K562 (cell line): ENCODE results near the gene NR3C2. TPM values are rescaled to one million over a fixed set of nuclear protein-coding genes. Genes with fewer than 3 reads are reported as not detected.

Experiments
- ATAC-seq: fragments of 200-7000 bp; cut with Tn5 transposase; 3 replicates; pipeline ENCODE4 v1.9.1; 2020; ENCODE audit warnings: moderate library complexity
- BruUV-seq: library from RNA; stranded (reverse); fragments of 400-500 nt; replicated peaks from 2 replicates; lab custom pipeline; 2021; lab: Mats Ljungman, UMichigan
- CTCF ChIA-PET: fragments of 300-600 bp; formaldehyde crosslinking; extraction: SDS; loops from one replicate; lab custom pipeline; 2021; ENCODE audit warnings: low intra/inter-chr PET ratio; lab: Yijun Ruan, JAX
- POLR2A ChIA-PET: fragments of 300-600, 350-650 bp; sonication (Branson Sonifier 250); formaldehyde crosslinking; extraction: SDS; loops from one replicate; lab custom pipeline; 2021; ENCODE audit warnings: antibody characterized with exemption, inconsistent platforms; lab: Yijun Ruan, JAX
- DNase-seq, 4 experiments: peaks; one replicate each; pipeline versions ENCODE4 v3.0.0 to v3.0.0-alpha.2; 2011 to 2018; ENCODE audit warnings: low spot score in 3 of 4, mixed read lengths in 3 of 4; ENCODE audit errors: extremely low read depth in 1 of 4
- FAIRE-seq: peaks from 2 replicates; lab custom pipeline; 2011; peaks lifted over from hg19 to GRCh38; lab: Jason Lieb, UNC
- H2AFZ ChIP-seq: 2 replicates; pipeline ENCODE4 v1.6.0; 2011; ENCODE audit warnings: low read depth, low read length, control low read depth, inconsistent platforms
- H3K27ac ChIP-seq: fragments of 200-600 bp; 3 replicates; pipeline ENCODE4 v1.8.0; 2011; ENCODE audit warnings: low read depth, mild to moderate bottlenecking, control low read depth, inconsistent platforms, low read length, moderate library complexity, mixed read lengths; ENCODE audit errors: extremely low read depth
- H3K27me3 ChIP-seq, 2 experiments: fragments of 300-600 bp in 1 of 2; 2 replicates in 1 of 2; 3 replicates in 1 of 2; pipeline versions ENCODE4 v1.6.0 to v1.8.0; 2011; ENCODE audit warnings: inconsistent platforms in 2 of 2, low read length in 2 of 2, mild to moderate bottlenecking in 1 of 2, mixed read lengths in 1 of 2, moderate library complexity in 1 of 2; ENCODE audit not compliant: control insufficient read depth in 2 of 2, insufficient read depth in 2 of 2
- H3K36me3 ChIP-seq: fragments of 300-600 bp; 3 replicates; pipeline ENCODE4 v1.8.0; 2011; ENCODE audit warnings: mild to moderate bottlenecking, low read length, inconsistent platforms; ENCODE audit not compliant: control insufficient read depth, insufficient read depth
- H3K4me1 ChIP-seq, 2 experiments: fragments of 200-600 bp in 1 of 2; replicated peaks in 1 of 2; 2 replicates in 1 of 2; 3 replicates in 1 of 2; pipeline versions ENCODE4 v1.5.1 to v1.8.0; 2011; ENCODE audit warnings: inconsistent platforms in 2 of 2, low read length in 2 of 2, mild to moderate bottlenecking in 1 of 2, mixed read lengths in 1 of 2, moderate library complexity in 1 of 2; ENCODE audit not compliant: control insufficient read depth in 2 of 2, insufficient read depth in 2 of 2
- H3K4me2 ChIP-seq: 2 replicates; pipeline ENCODE4 v1.6.1; 2011; ENCODE audit warnings: low read length, control low read depth, inconsistent platforms, mixed read lengths; ENCODE audit not compliant: insufficient read depth
- H3K4me3 ChIP-seq: fragments of 200-600 bp; sonication (generic), shearing (Covaris generic); 2 replicates; pipeline ENCODE4 v1.5.1; 2016; ENCODE audit warnings: control low read depth, inconsistent platforms
- H3K79me2 ChIP-seq: fragments of 200-600 bp; 3 replicates; pipeline ENCODE4 v1.8.0; 2011; ENCODE audit warnings: low read length, inconsistent platforms; ENCODE audit not compliant: control insufficient read depth, insufficient read depth
- H3K9ac ChIP-seq, 2 experiments: 2 replicates each; pipeline versions ENCODE4 v1.6.0 to v1.6.1; 2011; ENCODE audit warnings: low read depth in 2 of 2, low read length in 2 of 2, control low read depth in 1 of 2, inconsistent platforms in 1 of 2, mild to moderate bottlenecking in 1 of 2, mixed read lengths in 1 of 2; ENCODE audit not compliant: insufficient read depth in 1 of 2
- H3K9me1 ChIP-seq: one replicate; pipeline ENCODE4 v1.6.0; 2011; ENCODE audit warnings: inconsistent platforms, mild to moderate bottlenecking, low read length, moderate library complexity; ENCODE audit not compliant: control insufficient read depth, insufficient read depth
- H3K9me3 ChIP-seq: replicated peaks from 2 replicates; pipeline ENCODE4 v1.5.1; 2011; ENCODE audit warnings: low read depth, low read length, inconsistent platforms; ENCODE audit not compliant: control insufficient read depth, insufficient read depth
- H4K20me1 ChIP-seq: replicated peaks from 2 replicates; pipeline ENCODE4 v1.6.1; 2011; ENCODE audit warnings: low read length, inconsistent platforms, mixed read lengths; ENCODE audit not compliant: control insufficient read depth, insufficient read depth
- CBX1 ChIP-seq: sonication (generic); IDR thresholded peaks from 2 replicates; pipeline ENCODE4 v1.6.1; 2016; ENCODE audit warnings: antibody characterized with exemption, low read depth, mild to moderate bottlenecking
- CCNT2 ChIP-seq: IDR thresholded peaks from 2 replicates; pipeline ENCODE4 v1.6.1; 2011; ENCODE audit warnings: borderline replicate concordance, low read depth, mild to moderate bottlenecking, moderate library complexity, mixed read lengths, low read length; ENCODE audit not compliant: insufficient read length; ENCODE audit errors: extremely low read depth
- MECOM ChIP-seq: fragments of 250-450 bp; sonication (Bioruptor Pico); IDR thresholded peaks from 2 replicates; pipeline ENCODE4 v1.8.0; 2022; ENCODE audit warnings: inconsistent platforms
- MEF2A ChIP-seq: IDR thresholded peaks from 2 replicates; pipeline ENCODE4 v1.6.1; 2011; ENCODE audit warnings: low read depth, mild to moderate bottlenecking, low read length, moderate library complexity; ENCODE audit not compliant: control insufficient read depth
- SRSF3 ChIP-seq: fragments of 200-400 bp; formaldehyde crosslinking; IDR thresholded peaks from 2 replicates; pipeline ENCODE4 v1.6.1; 2016; ENCODE audit warnings: mild to moderate bottlenecking, low read length, moderate library complexity; ENCODE audit not compliant: insufficient read depth
- WGBS: fragments of 100-300 bp; shearing (Covaris generic); methylation state at CpG from one replicate; pipeline ENCODE4 v1.1.6; 2016; ENCODE audit warnings: low coverage, mixed read lengths; ENCODE audit not compliant: insufficient coverage; ENCODE audit errors: missing lambda C conversion rate; 5-methylcytosine and 5-hydroxymethylcytosine counted together
- in situ Hi-C: fragments of 300-500 bp; cut with MboI; formaldehyde crosslinking; loops from 4 replicates; pipeline ENCODE4 v1.15.0; 2018; ENCODE audit warnings: inconsistent platforms, mixed read lengths
- intact Hi-C: fragments of 100-400 bp; cut with micrococcal nuclease; formaldehyde crosslinking; loops from 2 replicates; pipeline ENCODE4 v1.14.2; 2022
- polyA plus RNA-seq, 8 experiments: library from polyadenylated mRNA; depleted of rRNA in 4 of 8; stranded (reverse) in 5 of 8; unstranded in 3 of 8; fragments of >200 nt; fragmentation: Nextera tagmentation in 2 of 8; fragmentation: Illumina TruSeq in 1 of 8; extraction: Ambion mirVana in 2 of 8; extraction: Trizol in 1 of 8; gene quantifications; 2 replicates each; pipeline versions ENCODE4 v1.2.1 to v1.2.3, GENCODE V29; 2011 to 2014; ENCODE audit warnings: inconsistent platforms in 1 of 8, missing spikeins in 1 of 8
- total RNA-seq, 7 experiments: library from RNA; depleted of rRNA in 6 of 7; stranded (reverse); fragments of >200 nt in 6 of 7; fragmentation: Illumina TruSeq in 2 of 7; extraction: Trizol in 2 of 7; gene quantifications; 2 replicates each; pipeline versions ENCODE4 v1.2.1 to v1.2.3, GENCODE V29; 2011 to 2021; ENCODE audit warnings: low replicate concordance in 1 of 7
- TF ChIP-seq, protein P1 (sequence below), 3 experiments: IDR thresholded peaks in 2 of 3; conservative IDR thresholded peaks in 1 of 3; 2 replicates each; pipeline ENCODE4 v1.5.1; 2011 to 2012; ENCODE audit warnings: low read length in 3 of 3, mild to moderate bottlenecking in 3 of 3, control low read depth in 2 of 3, improper control_type of control experiment in 1 of 3, inconsistent platforms in 1 of 3, low read depth in 1 of 3, mixed read lengths in 1 of 3, moderate library complexity in 1 of 3; ENCODE audit not compliant: insufficient read depth in 2 of 3
- TF ChIP-seq, protein P2 (sequence below), 2 experiments: fragments of 450-650 bp in 1 of 2; sonication (generic) in 1 of 2; formaldehyde crosslinking in 1 of 2; IDR thresholded peaks; 2 replicates each; pipeline versions ENCODE4 v1.7.1 to v1.9.0; 2016 to 2022; ENCODE audit warnings: inconsistent platforms in 1 of 2, mild to moderate bottlenecking in 1 of 2, missing genetic modification reagents in 1 of 2

NR3C2 gene
- total and polyA plus RNA-seq, 9 of the 15 experiments (the other 6 are each of a cell fraction or from before 2014, with no cell fraction given), result 0.01 to 0.28 (median 0.16) TPM; not detected in 2

DNA sequence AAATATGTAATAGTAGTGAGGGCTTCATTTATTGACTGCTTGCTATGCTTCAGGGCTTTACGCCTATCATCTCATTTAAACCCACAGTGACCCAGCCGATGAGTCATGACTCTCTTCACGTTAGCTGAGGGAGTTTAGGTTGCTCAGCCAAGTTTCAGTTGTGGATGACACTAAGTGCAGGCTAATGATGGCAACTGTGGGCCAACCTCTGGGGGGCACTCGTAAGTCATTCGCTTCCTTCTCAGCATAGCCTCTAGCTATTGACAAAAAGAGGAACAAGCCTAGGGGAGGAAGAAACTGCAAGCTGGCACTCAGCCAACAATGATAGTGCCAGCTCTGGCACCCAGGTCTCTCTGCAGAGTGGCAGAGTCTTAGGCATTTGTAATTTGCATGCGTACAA, 385.3 kb downstream of the NR3C2 start (continued):
- TF ChIP-seq, protein P1, sequence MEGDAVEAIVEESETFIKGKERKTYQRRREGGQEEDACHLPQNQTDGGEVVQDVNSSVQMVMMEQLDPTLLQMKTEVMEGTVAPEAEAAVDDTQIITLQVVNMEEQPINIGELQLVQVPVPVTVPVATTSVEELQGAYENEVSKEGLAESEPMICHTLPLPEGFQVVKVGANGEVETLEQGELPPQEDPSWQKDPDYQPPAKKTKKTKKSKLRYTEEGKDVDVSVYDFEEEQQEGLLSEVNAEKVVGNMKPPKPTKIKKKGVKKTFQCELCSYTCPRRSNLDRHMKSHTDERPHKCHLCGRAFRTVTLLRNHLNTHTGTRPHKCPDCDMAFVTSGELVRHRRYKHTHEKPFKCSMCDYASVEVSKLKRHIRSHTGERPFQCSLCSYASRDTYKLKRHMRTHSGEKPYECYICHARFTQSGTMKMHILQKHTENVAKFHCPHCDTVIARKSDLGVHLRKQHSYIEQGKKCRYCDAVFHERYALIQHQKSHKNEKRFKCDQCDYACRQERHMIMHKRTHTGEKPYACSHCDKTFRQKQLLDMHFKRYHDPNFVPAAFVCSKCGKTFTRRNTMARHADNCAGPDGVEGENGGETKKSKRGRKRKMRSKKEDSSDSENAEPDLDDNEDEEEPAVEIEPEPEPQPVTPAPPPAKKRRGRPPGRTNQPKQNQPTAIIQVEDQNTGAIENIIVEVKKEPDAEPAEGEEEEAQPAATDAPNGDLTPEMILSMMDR (IDR thresholded peaks at IDR 0.05 in 2 of 3, conservative IDR thresholded peaks at IDR 0.05 in 1 of 3; ENCODE audit: insufficient read depth in 2 of 3, low read depth in 1 of 3, low read length in 3 of 3), result peak; percentile 46 to 62 (median 53); a peak in 5 of 6 replicates

DNA sequence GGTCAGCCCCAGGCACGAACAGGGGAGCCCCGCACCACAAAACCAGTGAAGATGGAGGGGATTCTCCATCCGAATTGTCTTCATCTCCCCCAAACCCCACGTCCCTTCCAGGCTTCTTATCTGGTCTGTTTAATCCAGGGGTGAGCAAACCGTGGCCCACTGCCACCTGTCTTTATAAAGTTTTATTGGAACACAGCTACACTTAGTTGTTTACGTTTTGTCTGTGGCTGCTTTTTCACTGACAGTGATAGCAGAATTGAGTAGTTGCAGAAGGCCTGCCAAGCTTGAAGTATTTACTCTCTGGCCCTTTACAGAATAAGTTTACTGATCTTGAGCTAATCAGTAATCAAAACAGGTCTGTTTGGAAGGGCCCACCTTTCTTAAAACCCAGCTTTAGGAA, 386.4 kb downstream of the NR3C2 start:
- H4K20me1 ChIP-seq, result no peaks in the 10 kb centered on the region
- no peaks in the 10 kb centered on the region for H3K9me1 ChIP-seq
- ChIA-PET POLR2A (interaction anchor here (1.4 kb wide), 1 partner anchor 21 kb away, joined by 5 read pairs; no protein-coding TSS in a partner anchor), CTCF (interaction anchor here (0.8 kb wide), 1 partner anchor 1197 kb away, joined by 3 read pairs; no protein-coding TSS in a partner anchor)
- ATAC-seq, result no peak
- no peak overlapping the region for H3K27ac ChIP-seq
- H3K4me2 ChIP-seq, result no peak overlapping the region
- no peak overlapping the region for H2AFZ ChIP-seq
- no peaks in the 10 kb centered on the region for H3K36me3 ChIP-seq
- H3K4me1 ChIP-seq, result no peaks in the 10 kb centered on the region
- no peak overlapping the region for H3K9ac ChIP-seq
- WGBS, result 0% methylated on average over 6 of the region's 6 CpGs
- DNase-seq, result no peak
- H3K4me3 ChIP-seq, result no peak overlapping the region
- in situ Hi-C loops (no loop called here), intact Hi-C loops (no loop called here)
- FAIRE-seq, result no peak
- H3K79me2 ChIP-seq, result no peaks in the 10 kb centered on the region
- no peaks in the 10 kb centered on the region for H3K27me3 ChIP-seq
- no peaks in the 10 kb centered on the region for H3K9me3 ChIP-seq
- no TSS peak for BruUV-seq
- TF ChIP-seq, protein P2, sequence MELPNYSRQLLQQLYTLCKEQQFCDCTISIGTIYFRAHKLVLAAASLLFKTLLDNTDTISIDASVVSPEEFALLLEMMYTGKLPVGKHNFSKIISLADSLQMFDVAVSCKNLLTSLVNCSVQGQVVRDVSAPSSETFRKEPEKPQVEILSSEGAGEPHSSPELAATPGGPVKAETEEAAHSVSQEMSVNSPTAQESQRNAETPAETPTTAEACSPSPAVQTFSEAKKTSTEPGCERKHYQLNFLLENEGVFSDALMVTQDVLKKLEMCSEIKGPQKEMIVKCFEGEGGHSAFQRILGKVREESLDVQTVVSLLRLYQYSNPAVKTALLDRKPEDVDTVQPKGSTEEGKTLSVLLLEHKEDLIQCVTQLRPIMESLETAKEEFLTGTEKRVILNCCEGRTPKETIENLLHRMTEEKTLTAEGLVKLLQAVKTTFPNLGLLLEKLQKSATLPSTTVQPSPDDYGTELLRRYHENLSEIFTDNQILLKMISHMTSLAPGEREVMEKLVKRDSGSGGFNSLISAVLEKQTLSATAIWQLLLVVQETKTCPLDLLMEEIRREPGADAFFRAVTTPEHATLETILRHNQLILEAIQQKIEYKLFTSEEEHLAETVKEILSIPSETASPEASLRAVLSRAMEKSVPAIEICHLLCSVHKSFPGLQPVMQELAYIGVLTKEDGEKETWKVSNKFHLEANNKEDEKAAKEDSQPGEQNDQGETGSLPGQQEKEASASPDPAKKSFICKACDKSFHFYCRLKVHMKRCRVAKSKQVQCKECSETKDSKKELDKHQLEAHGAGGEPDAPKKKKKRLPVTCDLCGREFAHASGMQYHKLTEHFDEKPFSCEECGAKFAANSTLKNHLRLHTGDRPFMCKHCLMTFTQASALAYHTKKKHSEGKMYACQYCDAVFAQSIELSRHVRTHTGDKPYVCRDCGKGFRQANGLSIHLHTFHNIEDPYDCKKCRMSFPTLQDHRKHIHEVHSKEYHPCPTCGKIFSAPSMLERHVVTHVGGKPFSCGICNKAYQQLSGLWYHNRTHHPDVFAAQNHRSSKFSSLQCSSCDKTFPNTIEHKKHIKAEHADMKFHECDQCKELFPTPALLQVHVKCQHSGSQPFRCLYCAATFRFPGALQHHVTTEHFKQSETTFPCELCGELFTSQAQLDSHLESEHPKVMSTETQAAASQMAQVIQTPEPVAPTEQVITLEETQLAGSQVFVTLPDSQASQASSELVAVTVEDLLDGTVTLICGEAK (IDR thresholded peaks at IDR 0.05), result peak; percentile 47; the same call in 1 of the 2 replicates
- TF ChIP-seq, protein P2 (CRISPR knock-in tag; IDR thresholded peaks at IDR 0.05), result no peak
- no peak for TF ChIP-seq CBX1
- TF ChIP-seq CCNT2, result no peak
- TF ChIP-seq MECOM (CRISPR knock-in tag), result no peak
- TF ChIP-seq SRSF3, result no peak
- no peak for TF ChIP-seq MEF2A
